Measurements from ENCODE around the gene CSNK1G3. TPM values are rescaled to one million over a fixed set of nuclear protein-coding genes. Genes with fewer than 3 reads are reported as not detected.

The CSNK1G3 gene
- total RNA-seq, 2 experiments from 2014 or later: 87.2 to 92.3 TPM

GRCh38 chr5:123605822-123606221 lies 93.8 kb downstream of the CSNK1G3 start:
- TF ChIP-seq CTCF (IDR thresholded peaks at IDR 0.05): no peak
- ChIA-PET POLR2A (interaction anchor here (1.0 kb wide), 1 partner anchor 183 kb away, joined by 5 read pairs; the partner anchor contains the start of gene CEP120), CTCF (interaction anchor here (1.0 kb wide), 2 partner anchors 13 to 14 kb away, joined by 3 read pairs; no protein-coding TSS in a partner anchor)
- peaks cover 26% of the 10 kb centered on the region for H3K36me3 Mint-ChIP-seq (ENCODE audit: low read depth)
- no peak for DNase-seq
- intact Hi-C loops (cut with DNase I, micrococcal nuclease): loop anchor here in 1 of 2 experiments (5.0 kb wide), 1 partner anchor 194 kb away; no protein-coding TSS in a partner anchor
- H3K27me3 Mint-ChIP-seq: no peaks in the 10 kb centered on the region
- H3K4me3 ChIP-seq (ENCODE audit: low read length): no peak overlapping the region
- H3K4me3 Mint-ChIP-seq: no peak overlapping the region
- H3K27me3 ChIP-seq (ENCODE audit: control insufficient read depth in 1 of 2, insufficient read depth in 2 of 2, low read length in 2 of 2): no peaks in the 10 kb centered on the region
- H3K4me1 ChIP-seq (ENCODE audit: insufficient read depth, low read length): no peaks in the 10 kb centered on the region
- H3K4me1 Mint-ChIP-seq (ENCODE audit: low read depth): no peaks in the 10 kb centered on the region
- no peaks in the 10 kb centered on the region for H3K9me3 Mint-ChIP-seq
- H3K27ac ChIP-seq (ENCODE audit: low read depth in 1 of 2, low read length in 2 of 2): no peak overlapping the region
- no peak overlapping the region for H3K27ac Mint-ChIP-seq
- no peak for ATAC-seq (ENCODE audit: poor library complexity)
- H3K36me3 ChIP-seq (ENCODE audit: insufficient read depth, low read length): peaks cover 4% of the 10 kb centered on the region
- no peaks in the 10 kb centered on the region for H3K9me3 ChIP-seq (ENCODE audit: control insufficient read depth in 1 of 2, insufficient read depth in 1 of 2, low read length in 2 of 2)

- ATAC-seq (ENCODE audit: poor library complexity) (no peak), DNase-seq (no peak)
- intact Hi-C loops (cut with DNase I, micrococcal nuclease): loop anchor here (2.0 to 10.0 kb wide), 6 partner anchors 187 to 1108 kb away; partner anchors contain the start of gene CEP120 (in 2 of the 2)
- peak overlapping the region; percentile 25 for H3K27ac Mint-ChIP-seq
- POLR2A ChIA-PET: interaction anchor here (1.4 to 2.1 kb wide), 2 partner anchors 186 to 188 kb away, joined by 4 to 23 read pairs; partner anchors contain the start of gene CEP120
- H3K4me1 Mint-ChIP-seq (ENCODE audit: low read depth): no peaks in the 10 kb centered on the region
- H3K9me3 Mint-ChIP-seq: no peaks in the 10 kb centered on the region
- H3K4me3 Mint-ChIP-seq: no peak overlapping the region
- Histone ChIP-seq H3K4me1 (ENCODE audit: insufficient read depth, low read length) (no peaks in the 10 kb centered on the region), H3K9me3 (ENCODE audit: control insufficient read depth in 1 of 2, insufficient read depth in 1 of 2, low read length in 2 of 2) (no peaks in the 10 kb centered on the region), H3K4me3 (ENCODE audit: low read length) (no peak overlapping the region), H3K27me3 (ENCODE audit: control insufficient read depth in 1 of 2, insufficient read depth in 2 of 2, low read length in 2 of 2) (no peaks in the 10 kb centered on the region), H3K36me3 (ENCODE audit: insufficient read depth, low read length) (peaks cover 20% of the 10 kb centered on the region), H3K27ac (ENCODE audit: low read depth in 1 of 2, low read length in 2 of 2) (no peak overlapping the region)
- CTCF ChIA-PET: interaction anchor here (0.7 to 2.3 kb wide), 7 partner anchors 11 to 906 kb away, joined by 4 to 28 read pairs (median 4); partner anchors contain the start of gene CEP120
- TF ChIP-seq CTCF (IDR thresholded peaks at IDR 0.05): no peak
- H3K36me3 Mint-ChIP-seq (ENCODE audit: low read depth): peaks cover 33% of the 10 kb centered on the region
- H3K27me3 Mint-ChIP-seq: no peaks in the 10 kb centered on the region
Measured at GRCh38 chr5:123610209-123610608, 98.2 kb downstream of the CSNK1G3 start.

GRCh38 chr5:123610665-123611405 lies 98.9 kb downstream of the CSNK1G3 start:
- Histone ChIP-seq H3K4me1 (ENCODE audit: insufficient read depth, low read length) (no peaks in the 10 kb centered on the region), H3K9me3 (ENCODE audit: control insufficient read depth in 1 of 2, insufficient read depth in 1 of 2, low read length in 2 of 2) (no peaks in the 10 kb centered on the region), H3K27ac (ENCODE audit: low read depth in 1 of 2, low read length in 2 of 2) (no peak overlapping the region), H3K36me3 (ENCODE audit: insufficient read depth, low read length) (peaks cover 22% of the 10 kb centered on the region), H3K4me3 (ENCODE audit: low read length) (no peak overlapping the region), H3K27me3 (ENCODE audit: control insufficient read depth in 1 of 2, insufficient read depth in 2 of 2, low read length in 2 of 2) (no peaks in the 10 kb centered on the region)
- intact Hi-C loops (cut with DNase I, micrococcal nuclease): loop anchor here (2.0 to 10.0 kb wide), 6 partner anchors 188 to 1109 kb away; partner anchors contain the start of gene CEP120 (in 2 of the 2)
- CTCF ChIA-PET: interaction anchor here (0.6 to 2.3 kb wide), 16 partner anchors 10 to 907 kb away, joined by 3 to 28 read pairs (median 4); partner anchors contain the start of gene CEP120
- no peak overlapping the region for H3K4me3 Mint-ChIP-seq
- DNase-seq (peak in 5 of 14 experiments; percentile 3 to 78 (median 63)), ATAC-seq (ENCODE audit: poor library complexity) (peak; percentile 82)
- H3K27me3 Mint-ChIP-seq: no peaks in the 10 kb centered on the region
- H3K27ac Mint-ChIP-seq: peak overlapping the region; percentile 25
- H3K9me3 Mint-ChIP-seq: no peaks in the 10 kb centered on the region
- no peaks in the 10 kb centered on the region for H3K4me1 Mint-ChIP-seq (ENCODE audit: low read depth)
- H3K36me3 Mint-ChIP-seq (ENCODE audit: low read depth): peaks cover 37% of the 10 kb centered on the region
- TF ChIP-seq CTCF (IDR thresholded peaks at IDR 0.05): peak; percentile 96
- POLR2A ChIA-PET: interaction anchor here (1.4 to 2.1 kb wide), 3 partner anchors 187 to 192 kb away, joined by 3 to 23 read pairs (median 4); partner anchors contain the start of gene CEP120

Measured in CD4-positive, alpha-beta T cell (primary cell).